Calu3 (cell line): Measurements from ENCODE around the gene OPCML. TPM values are rescaled to one million over a fixed set of nuclear protein-coding genes. Genes with fewer than 3 reads are reported as not detected.

Source experiments
- BruUV-seq: library from RNA; stranded (reverse); fragments of 400-500 nt; replicated peaks from 2 replicates; lab custom pipeline; 2021; lab: Mats Ljungman, UMichigan
- CTCF ChIA-PET: fragments of 300-600 bp; sonication (Branson Sonifier 250); formaldehyde crosslinking; loops from one replicate; lab custom pipeline; 2022; ENCODE audit warnings: antibody characterized with exemption; lab: Charles Lee
- DNase-seq: peaks from one replicate; pipeline ENCODE4 v3.0.0; 2022
- H3K27ac Mint-ChIP-seq: one replicate; pipeline ENCODE4 v1.8.0; 2022; ENCODE audit warnings: mixed read lengths; ENCODE audit not compliant: unreplicated experiment
- H3K27me3 Mint-ChIP-seq: one replicate; pipeline ENCODE4 v1.8.0; 2022; ENCODE audit warnings: mixed read lengths; ENCODE audit not compliant: unreplicated experiment
- H3K36me3 Mint-ChIP-seq: one replicate; pipeline ENCODE4 v1.8.0; 2022; ENCODE audit warnings: mild to moderate bottlenecking, moderate library complexity, mixed read lengths; ENCODE audit not compliant: insufficient read depth, unreplicated experiment
- H3K4me1 Mint-ChIP-seq: one replicate; pipeline ENCODE4 v1.8.0; 2022; ENCODE audit warnings: mild to moderate bottlenecking, low read depth, mixed read lengths; ENCODE audit not compliant: unreplicated experiment
- H3K4me3 Mint-ChIP-seq: one replicate; pipeline ENCODE4 v1.8.0; 2022; ENCODE audit warnings: mild to moderate bottlenecking, low read depth, moderate library complexity, mixed read lengths; ENCODE audit not compliant: unreplicated experiment
- H3K9me3 Mint-ChIP-seq: one replicate; pipeline ENCODE4 v1.8.0; 2022; ENCODE audit warnings: low read depth, mixed read lengths; ENCODE audit not compliant: unreplicated experiment
- intact Hi-C: fragments of 100-400 bp; cut with micrococcal nuclease; formaldehyde crosslinking; loops from one replicate; pipeline ENCODE4 v1.10.0; 2022; ENCODE audit not compliant: unreplicated experiment
- total RNA-seq: library from RNA; stranded (reverse); gene quantifications from 2 replicates; pipeline ENCODE4 v1.2.3, GENCODE V29; 2022
- TF ChIP-seq, protein P1 (sequence below): fragments of 200-600 bp; IDR thresholded peaks from one replicate; pipeline ENCODE4 v1.8.0; 2022; ENCODE audit warnings: antibody characterized with exemption; ENCODE audit not compliant: unreplicated experiment

The OPCML gene
- total RNA-seq, 1 experiment from 2014 or later = not detected

DNA sequence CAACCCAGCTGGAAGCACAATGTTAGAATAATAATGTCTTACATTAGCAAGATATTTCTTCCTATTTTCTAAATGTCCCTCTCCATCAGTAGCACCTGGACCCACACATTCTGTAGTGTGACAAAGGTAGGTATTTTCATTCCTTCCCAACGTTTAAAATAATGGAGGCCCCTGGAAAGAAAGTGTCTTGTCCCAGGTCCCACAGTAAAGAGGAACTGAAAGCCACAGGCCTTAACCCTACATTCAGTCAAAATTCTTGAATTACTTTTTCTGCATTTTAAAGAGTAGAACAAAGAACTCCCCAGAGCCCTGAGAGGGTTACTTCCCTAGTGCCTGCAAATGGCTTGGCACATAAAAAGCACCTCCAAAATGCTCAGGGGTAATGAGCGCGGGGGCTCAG lies 26.3 kb downstream of the OPCML start:
- Mint-ChIP-seq H3K27me3 (no peaks in the 10 kb centered on the region), H3K27ac (no peak overlapping the region), H3K4me3 (no peak overlapping the region), H3K4me1 (no peaks in the 10 kb centered on the region), H3K36me3 (no peaks in the 10 kb centered on the region), H3K9me3 (peaks cover 24% of the 10 kb centered on the region)
- CTCF ChIA-PET = no interaction called here
- DNase-seq = no peak
- BruUV-seq = no TSS peak
- TF ChIP-seq, protein P1, sequence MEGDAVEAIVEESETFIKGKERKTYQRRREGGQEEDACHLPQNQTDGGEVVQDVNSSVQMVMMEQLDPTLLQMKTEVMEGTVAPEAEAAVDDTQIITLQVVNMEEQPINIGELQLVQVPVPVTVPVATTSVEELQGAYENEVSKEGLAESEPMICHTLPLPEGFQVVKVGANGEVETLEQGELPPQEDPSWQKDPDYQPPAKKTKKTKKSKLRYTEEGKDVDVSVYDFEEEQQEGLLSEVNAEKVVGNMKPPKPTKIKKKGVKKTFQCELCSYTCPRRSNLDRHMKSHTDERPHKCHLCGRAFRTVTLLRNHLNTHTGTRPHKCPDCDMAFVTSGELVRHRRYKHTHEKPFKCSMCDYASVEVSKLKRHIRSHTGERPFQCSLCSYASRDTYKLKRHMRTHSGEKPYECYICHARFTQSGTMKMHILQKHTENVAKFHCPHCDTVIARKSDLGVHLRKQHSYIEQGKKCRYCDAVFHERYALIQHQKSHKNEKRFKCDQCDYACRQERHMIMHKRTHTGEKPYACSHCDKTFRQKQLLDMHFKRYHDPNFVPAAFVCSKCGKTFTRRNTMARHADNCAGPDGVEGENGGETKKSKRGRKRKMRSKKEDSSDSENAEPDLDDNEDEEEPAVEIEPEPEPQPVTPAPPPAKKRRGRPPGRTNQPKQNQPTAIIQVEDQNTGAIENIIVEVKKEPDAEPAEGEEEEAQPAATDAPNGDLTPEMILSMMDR = no peak
- intact Hi-C loops = no loop called here

DNA sequence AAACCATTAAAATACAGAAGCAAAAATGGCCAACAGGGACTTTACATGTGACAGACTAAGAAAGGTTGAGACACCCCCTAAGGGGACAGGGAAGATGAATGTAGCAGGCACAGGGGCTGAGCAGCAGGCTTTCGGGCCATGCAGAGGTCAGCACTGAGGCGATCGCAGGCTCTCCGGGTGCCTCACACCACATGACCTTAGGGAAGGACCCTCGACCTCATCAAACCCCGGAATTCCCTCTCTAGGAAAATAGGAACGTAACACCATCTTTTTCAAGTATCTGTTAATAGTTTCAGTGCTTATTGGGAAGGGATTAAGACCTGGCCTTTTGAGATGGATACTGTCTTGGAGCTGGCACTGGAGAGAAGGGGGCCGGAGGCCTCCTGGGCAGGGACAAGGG lies 27.4 kb downstream of the OPCML start:
- H3K4me3 Mint-ChIP-seq = no peak overlapping the region
- TF ChIP-seq, protein P1 = no peak
- no peak for DNase-seq
- BruUV-seq = no TSS peak
- no peaks in the 10 kb centered on the region for H3K4me1 Mint-ChIP-seq
- CTCF ChIA-PET = no interaction called here
- intact Hi-C loops = no loop called here
- H3K36me3 Mint-ChIP-seq = no peaks in the 10 kb centered on the region
- no peak overlapping the region for H3K27ac Mint-ChIP-seq
- H3K27me3 Mint-ChIP-seq = no peaks in the 10 kb centered on the region
- H3K9me3 Mint-ChIP-seq = peaks cover 21% of the 10 kb centered on the region

- Mint-ChIP-seq H3K4me3 (no peak overlapping the region), H3K27ac (no peak overlapping the region), H3K27me3 (no peaks in the 10 kb centered on the region), H3K4me1 (no peaks in the 10 kb centered on the region), H3K9me3 (peaks cover 17% of the 10 kb centered on the region), H3K36me3 (no peaks in the 10 kb centered on the region)
- TF ChIP-seq, protein P1 = no peak
- no peak for DNase-seq
- intact Hi-C loops = no loop called here
- CTCF ChIA-PET = no interaction called here
- BruUV-seq = no TSS peak
Observed at GRCh38 chr11:133503776-133504175, 28.5 kb downstream of the OPCML start.

DNA sequence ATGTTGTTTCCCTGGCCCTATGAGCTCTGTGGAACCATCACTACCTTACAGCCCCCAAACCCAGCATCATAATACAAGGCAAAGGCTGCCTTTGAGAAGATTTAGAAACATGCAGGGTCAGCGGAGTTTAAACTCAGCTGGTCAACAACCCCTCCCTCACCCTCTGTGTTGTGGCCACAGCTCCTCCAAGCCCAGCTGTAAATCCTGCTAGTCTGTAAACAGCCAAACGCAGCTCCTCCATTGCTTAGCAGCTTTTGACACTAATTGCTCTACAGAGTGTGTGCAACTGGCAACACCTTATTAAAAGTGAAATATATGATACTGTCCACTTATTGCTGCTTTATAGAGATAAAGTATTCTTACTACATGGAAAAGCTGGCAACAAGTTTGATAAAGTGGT lies 29.1 kb downstream of the OPCML start:
- no peaks in the 10 kb centered on the region for H3K27me3 Mint-ChIP-seq
- no peaks in the 10 kb centered on the region for H3K4me1 Mint-ChIP-seq
- TF ChIP-seq, protein P1 = no peak
- intact Hi-C loops = no loop called here
- H3K9me3 Mint-ChIP-seq = peaks cover 18% of the 10 kb centered on the region
- CTCF ChIA-PET = no interaction called here
- H3K36me3 Mint-ChIP-seq = no peaks in the 10 kb centered on the region
- H3K4me3 Mint-ChIP-seq = no peak overlapping the region
- H3K27ac Mint-ChIP-seq = no peak overlapping the region
- DNase-seq = no peak
- no TSS peak for BruUV-seq
